CD4-positive, alpha-beta T cell treated with Interleukin-17A for 1 hour (primary cell): Measurements from ENCODE around the gene SLC45A1.
"Not testable (repeated sequence)": the region's sequence is repeated elsewhere in the genome, so short reads cannot be mapped to it uniquely, and the experiment has no call there.

Experiments
- DNase-seq: peaks from one replicate; pipeline ENCODE4 v3.0.0-alpha.2; 2020

The SLC45A1 gene

DNA sequence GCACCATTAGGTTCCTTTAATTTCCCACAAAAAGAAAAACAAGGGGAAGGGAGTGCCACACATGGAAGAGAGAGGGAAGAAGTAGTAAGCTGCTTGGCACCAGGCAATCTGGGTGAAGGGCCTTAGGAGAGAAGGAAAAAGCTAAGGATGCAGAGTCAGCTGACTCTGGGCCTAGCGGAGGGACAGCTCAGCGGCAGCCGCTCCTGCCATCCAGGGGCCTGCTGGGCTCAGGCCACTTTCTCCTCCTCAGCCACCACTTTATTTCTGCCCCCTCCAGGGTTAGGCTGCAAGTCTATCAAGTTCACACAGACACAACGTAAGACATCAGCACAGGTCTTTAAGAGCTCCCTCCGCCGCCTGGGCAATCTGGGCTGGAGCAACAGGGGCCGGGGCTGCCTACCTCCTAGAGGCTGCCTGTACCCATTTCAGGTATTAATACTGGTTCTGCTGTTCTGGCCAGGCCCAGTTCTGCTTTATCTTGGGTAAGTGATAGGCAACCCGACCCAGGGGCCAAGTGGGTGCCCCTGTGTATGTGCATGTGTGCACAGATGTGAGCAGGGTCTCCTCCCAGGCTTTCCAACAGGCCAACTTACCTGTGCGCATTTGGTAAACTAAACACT, 53.6 kb downstream of the SLC45A1 start:
- no peak for DNase-seq

- no peak for DNase-seq
Observed at GRCh38 chr1:8373125-8373524, 55.2 kb downstream of the SLC45A1 start.

GRCh38 chr1:8373581-8374241, 55.8 kb downstream of the SLC45A1 start:
- DNase-seq = no peak

DNA sequence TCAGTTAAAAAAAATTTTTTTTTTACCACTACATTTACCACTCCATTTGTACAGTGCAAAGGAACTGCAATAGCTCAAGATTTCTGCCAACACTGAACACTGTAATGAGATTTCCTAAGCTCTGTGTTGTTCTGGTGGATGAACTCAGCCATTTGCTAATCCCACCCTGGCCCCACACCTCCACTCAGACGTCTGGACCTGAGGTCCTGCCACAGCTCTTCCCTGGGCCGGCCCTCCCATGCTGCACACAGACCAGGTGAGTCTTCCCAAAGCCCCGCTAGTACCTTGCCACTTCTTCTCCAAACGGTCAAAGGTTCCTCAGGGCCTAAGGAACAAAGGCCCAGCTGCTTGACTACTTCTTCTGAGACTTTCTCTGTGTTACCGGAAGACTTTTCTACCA, 56.4 kb downstream of the SLC45A1 start:
- no peak for DNase-seq

GRCh38 chr1:8374812-8375211, 56.9 kb downstream of the SLC45A1 start:
- DNase-seq = peak; percentile 41

- no peak for DNase-seq
Observed at GRCh38 chr1:8376358-8376840, 58.5 kb downstream of the SLC45A1 start.

DNA sequence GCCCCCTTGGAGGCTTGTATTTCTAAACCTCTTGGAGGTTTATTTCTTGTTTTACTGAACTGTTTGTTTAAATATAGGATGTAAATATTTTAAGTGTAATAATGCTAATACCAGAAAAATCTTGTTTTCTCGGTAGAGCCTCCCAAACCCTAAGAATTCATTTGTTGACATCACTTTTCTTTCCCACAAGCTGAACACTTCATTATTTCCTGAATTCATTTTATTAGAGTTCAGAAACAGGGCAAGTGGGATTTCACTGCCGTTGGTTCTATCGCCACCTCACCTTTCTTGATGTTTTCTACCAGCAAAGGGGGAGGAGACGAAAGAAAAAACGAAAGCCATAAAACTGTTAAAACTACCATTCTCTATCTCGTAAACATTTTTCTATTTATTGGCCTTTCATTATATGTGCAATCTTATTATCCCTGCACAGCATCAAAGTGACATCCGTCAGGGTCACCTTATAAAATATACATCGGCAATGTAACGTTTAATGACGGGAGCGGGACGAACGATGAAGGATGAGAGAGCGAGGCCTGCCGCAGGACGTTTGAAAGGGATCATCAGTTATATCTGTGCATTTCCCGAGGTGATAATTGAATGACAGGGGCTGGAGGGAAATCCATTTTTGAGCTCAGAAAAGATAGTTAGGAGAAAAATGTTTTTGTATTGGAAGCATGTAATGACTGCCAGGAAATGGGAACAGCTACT, 59.5 kb downstream of the SLC45A1 start:
- no peak for DNase-seq

DNA sequence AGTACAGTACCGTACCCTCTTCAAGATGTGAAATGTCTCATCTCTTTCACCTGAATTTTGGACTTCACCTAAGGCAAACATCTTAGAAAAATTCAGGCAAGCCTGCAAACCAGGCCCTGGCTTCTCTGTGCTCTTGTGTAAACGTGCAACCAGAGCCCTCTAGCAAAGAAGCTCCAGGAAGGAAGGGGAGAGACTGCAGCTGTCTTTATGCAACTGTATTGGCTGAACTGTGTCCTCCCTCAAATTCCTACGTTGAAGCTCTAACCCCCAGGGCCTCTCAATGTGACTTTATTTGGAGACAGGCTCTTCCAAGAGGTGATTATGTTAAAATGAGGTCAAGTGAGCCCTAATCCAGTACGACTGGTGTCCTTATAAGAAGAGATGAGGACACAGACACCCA, 60.3 kb downstream of the SLC45A1 start:
- DNase-seq = no peak

DNA sequence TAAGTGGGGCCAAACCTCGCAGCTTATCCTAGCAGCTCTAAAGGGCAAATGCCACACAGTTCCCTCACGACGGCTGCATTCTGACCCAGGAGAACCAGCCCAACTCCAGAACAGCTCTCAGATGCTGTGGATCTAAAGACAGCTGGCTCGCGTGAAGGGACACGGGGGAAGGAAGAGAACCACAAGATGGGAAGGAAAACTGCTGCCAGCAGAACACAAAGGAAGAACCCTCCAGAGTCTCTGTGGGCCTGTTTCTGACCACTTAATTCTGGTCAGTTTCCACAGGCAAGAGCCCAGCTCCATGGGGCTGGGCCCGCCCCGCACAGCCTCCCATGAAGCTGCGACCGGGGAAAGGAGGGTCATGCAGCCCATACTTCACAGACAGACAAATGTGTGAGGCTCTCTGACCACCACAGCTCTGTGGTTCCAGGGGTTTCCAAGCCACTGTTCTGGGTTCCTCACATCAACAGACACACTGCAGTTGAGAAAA, 61.1 kb downstream of the SLC45A1 start:
- DNase-seq = no peak

DNA sequence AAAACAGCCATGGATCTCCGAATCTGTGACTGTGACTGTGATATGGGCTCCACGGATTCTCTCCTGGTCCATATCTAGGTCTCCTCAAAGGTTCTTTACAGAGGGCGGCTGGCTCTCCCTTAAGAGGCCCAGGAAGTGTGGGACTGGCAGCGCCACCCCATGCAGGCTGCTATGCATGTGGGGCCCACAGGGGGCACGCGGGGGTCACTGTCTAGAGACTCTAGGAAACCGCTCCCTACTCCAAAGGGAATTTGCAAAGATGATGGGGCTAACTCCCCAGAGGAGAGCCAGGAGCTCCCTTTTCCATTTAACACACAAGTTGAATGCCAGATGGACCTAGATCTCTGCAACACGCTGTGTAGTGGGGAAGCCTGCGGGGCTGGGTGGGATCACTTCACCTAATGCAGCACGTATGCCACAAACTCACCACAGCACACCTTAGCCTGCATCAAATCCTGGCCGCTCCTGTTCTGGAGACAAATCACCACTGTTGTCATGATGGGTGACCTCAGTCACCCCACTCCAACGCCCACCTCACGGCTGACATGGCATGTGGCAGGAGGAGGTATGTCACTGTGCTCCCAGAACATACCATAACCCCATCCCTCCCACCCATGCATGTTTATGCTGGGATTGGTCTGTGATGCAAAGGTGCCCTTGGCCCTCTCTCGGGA, 61.7 kb downstream of the SLC45A1 start:
- no peak for DNase-seq

DNA sequence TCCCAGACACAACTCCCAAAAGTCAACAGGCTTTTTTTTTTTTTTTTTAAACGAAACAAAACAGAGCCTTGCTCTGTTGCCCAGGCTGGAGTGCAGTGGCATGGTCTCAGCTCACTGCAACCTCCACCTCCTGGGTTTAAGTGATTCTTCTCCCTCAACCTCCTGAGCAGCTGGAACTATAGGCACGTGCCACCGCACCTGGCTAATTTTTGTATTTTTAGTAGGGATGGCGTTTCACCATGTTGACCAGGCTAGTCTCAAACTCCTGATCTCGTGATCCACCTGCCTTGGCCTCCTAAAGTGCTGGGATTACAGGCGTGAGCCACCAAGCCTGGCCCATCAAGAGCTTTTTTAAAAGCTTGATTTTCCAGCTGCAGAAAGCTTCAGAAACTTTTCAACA, 62.4 kb downstream of the SLC45A1 start:
- not testable (repeated sequence) for DNase-seq

DNA sequence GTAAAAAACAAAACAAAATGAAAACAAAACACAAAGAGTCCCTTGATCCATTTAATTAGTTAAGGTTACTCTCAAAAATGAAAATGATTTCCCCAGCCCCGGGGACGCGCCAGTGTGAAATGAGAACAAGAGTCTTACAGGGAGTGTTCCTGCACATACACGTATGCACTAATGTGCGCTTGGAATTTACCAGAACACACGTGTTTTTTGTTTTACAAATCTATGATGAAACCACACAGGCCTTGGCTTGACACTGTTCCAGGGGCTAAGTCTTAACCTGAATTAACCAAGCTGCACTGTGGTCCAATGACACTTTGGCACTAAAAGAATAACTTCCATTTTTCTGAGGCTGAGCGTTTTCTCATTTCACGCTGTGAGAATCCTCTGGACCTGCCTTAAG, 63.7 kb downstream of the SLC45A1 start:
- no peak for DNase-seq

DNA sequence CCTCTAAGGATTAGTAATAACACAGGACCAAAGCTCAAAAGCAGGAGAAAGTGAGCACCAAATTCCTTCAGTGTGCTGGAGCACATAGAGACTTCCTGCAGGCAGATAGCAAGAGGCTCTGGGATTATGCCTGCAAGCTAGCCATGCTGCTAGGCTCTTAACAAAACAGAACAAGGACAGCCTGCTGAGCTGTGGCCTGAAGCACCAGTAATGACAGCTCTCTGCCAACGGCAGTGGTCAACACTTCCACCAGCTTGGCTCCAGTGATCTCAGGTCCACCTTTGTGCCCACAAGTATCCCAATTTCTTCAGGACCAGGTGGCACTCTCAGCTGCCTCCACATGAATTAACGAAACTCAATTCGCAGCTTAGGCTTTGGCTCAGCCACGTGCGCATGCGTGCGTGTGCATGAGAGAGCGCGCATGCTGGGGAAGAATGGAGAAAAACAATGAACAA, 64.2 kb downstream of the SLC45A1 start:
- DNase-seq = no peak

GRCh38 chr1:8382608-8383505, 64.9 kb downstream of the SLC45A1 start:
- peak; percentile 21 for DNase-seq

DNA sequence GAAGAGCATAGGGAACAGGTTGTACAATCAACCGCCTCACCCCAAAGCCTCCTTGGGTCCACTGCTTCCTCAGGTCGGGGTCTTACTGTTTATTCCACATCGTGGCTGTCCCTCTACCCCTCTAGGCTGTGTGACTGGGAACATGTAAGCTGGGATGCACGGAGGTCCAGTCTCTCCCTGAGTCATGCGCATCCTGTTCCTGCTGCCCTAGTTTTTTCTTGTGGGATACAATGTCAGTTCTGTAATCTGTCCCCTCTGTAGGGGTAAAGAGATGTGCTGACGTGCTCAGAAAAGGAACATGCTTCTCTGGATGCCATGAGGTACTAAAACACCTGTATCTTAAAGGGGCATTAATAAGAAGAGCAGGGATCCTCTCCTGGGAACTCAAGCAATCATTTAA, 66.2 kb downstream of the SLC45A1 start:
- no peak for DNase-seq

- no peak for DNase-seq
Observed at GRCh38 chr1:8384577-8384976, 66.7 kb downstream of the SLC45A1 start.

DNA sequence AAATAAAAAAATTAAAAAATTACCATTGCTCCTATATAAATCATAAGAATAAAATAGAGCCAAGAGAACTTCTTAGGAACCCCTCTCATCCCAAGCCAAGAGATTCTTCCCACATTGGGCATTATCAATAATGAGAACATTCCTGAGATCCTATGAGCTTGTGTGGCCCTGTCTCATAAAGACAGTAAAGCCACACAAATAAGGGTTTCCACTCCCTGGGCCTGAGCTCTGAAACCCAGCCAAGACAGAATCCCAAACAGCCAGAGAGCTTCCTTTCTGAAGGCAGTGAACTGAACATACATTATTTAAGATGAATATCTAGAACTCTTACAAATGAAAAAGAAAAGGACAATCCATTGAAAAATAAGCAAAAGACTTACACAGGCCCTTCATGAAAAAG, 68.3 kb downstream of the SLC45A1 start:
- no peak for DNase-seq

DNA sequence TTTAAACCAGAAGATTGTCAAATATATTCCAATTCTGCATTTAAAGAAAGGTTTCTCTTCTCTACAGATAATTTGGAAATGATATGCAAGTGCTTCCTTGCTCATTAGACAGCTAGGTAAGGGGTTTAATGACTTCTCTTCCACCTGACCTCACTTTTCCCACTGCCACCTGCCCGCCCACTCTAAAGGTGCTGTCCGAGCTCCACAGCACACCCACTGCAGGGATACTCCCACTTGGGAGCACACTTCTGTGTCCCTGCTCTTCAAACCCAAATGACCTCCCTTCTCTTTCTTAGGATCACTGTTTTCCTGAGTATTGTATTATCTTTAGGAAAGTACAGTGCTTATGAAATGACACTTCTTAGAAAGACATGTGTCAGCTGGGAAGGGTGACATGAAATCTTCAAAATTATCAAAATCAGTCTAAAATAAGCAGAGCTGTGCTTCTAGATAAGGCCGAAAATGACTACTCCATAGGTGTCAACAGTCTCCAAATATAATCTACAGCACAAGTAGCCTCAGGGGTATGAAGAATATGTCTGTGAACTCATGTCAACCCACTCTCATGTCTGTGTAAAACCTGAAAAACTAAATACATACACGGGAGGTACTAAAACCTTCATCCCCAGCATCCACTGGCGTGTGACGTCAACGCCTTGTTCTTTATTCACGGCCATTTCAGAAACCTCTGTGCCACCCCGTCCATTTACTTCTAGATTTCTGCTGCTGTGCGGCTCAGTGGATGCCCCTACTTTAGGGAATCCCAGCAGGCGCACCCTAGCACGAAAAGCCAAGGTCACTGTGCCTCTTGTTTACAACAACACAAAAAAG, 71.0 kb downstream of the SLC45A1 start:
- DNase-seq = no peak

DNA sequence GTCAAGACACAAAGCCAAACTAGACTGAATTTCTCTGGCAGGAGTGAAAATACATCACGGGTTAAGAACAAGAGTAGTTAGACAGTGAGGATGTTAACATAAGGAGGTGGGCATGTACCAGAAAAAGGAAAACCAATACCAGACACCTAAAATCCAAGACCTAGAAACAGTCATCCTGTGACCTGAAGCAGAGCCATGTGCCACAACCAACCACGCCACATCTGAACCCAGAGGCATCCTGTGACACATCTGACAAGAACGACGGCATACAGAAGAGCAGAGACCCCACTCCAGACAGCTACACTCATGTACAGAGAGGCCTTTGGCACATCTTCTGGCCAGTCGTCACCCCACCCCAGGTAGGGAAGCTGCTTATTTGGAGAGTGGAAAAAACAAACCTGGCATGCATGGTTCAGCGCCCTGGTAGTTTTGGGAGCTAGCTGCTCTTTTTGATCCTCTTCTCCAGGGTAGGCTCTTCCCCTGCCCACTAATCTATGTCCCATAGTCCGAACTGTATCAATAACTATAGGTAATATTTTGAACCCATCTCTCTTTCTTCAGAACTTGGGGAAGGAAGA, 72.1 kb downstream of the SLC45A1 start:
- DNase-seq = no peak

GRCh38 chr1:8390707-8391106, 72.8 kb downstream of the SLC45A1 start:
- DNase-seq = no peak

GRCh38 chr1:8392522-8392921, 74.6 kb downstream of the SLC45A1 start:
- DNase-seq = no peak
